RWPE2 (cell line): ENCODE results near the gene TMC2.
"Not testable (repeated sequence)": the region's sequence is repeated elsewhere in the genome, so short reads cannot be mapped to it uniquely, and the experiment has no call there.

Experiments
- ATAC-seq: fragments of 200-7000 bp; cut with Tn5 transposase; 3 replicates; pipeline ENCODE4 v1.9.1; 2021; ENCODE audit warnings: low read depth
- DNase-seq: peaks from one replicate; pipeline ENCODE4 v3.0.0-alpha.2; 2020; ENCODE audit warnings: low spot score
- H3K27ac ChIP-seq: fragments of 450-650 bp; 2 replicates; pipeline ENCODE4 v1.5.1; 2017; ENCODE audit warnings: mild to moderate bottlenecking; ENCODE audit not compliant: poor library complexity, severe bottlenecking
- H3K27me3 ChIP-seq: fragments of 250-450 bp; sonication (Bioruptor Pico); 2 replicates; pipeline ENCODE4 v1.5.1; 2021; ENCODE audit warnings: mild to moderate bottlenecking, moderate library complexity; ENCODE audit not compliant: insufficient read depth, poor library complexity, severe bottlenecking
- H3K36me3 ChIP-seq: fragments of 250-450 bp; sonication (Bioruptor Pico); 2 replicates; pipeline ENCODE4 v1.5.1; 2020; ENCODE audit warnings: low read depth, mild to moderate bottlenecking, moderate library complexity
- H3K4me1 ChIP-seq: fragments of 250-450 bp; sonication (Bioruptor Pico); 2 replicates; pipeline ENCODE4 v1.5.1; 2021; ENCODE audit warnings: mild to moderate bottlenecking, moderate library complexity; ENCODE audit not compliant: insufficient read depth, poor library complexity, severe bottlenecking
- H3K4me3 ChIP-seq: fragments of 250-450 bp; sonication (Bioruptor Pico); 2 replicates; pipeline ENCODE4 v1.5.1; 2021; ENCODE audit warnings: mild to moderate bottlenecking, moderate library complexity; ENCODE audit not compliant: severe bottlenecking
- H3K9me3 ChIP-seq: fragments of 250-450 bp; sonication (Bioruptor Pico); 2 replicates; pipeline ENCODE4 v1.5.1; 2021; ENCODE audit warnings: mild to moderate bottlenecking, moderate library complexity; ENCODE audit not compliant: severe bottlenecking
- CTCF ChIP-seq: fragments of 450-650 bp; IDR thresholded peaks from one replicate; pipeline ENCODE4 v1.5.1; 2017; ENCODE audit warnings: mild to moderate bottlenecking, moderate library complexity; ENCODE audit not compliant: poor library complexity, severe bottlenecking

The TMC2 gene

GRCh38 chr20:2524709-2525506 is 11.5 kb upstream of the TMC2 start:
- ATAC-seq: peak; percentile 69
- no peak overlapping the region for H3K27ac ChIP-seq

GRCh38 chr20:2526218-2526583 is 10.2 kb upstream of the TMC2 start:
- not testable (repeated sequence) for DNase-seq, H3K9me3 ChIP-seq, H3K4me3 ChIP-seq, H3K36me3 ChIP-seq, H3K27ac ChIP-seq, H3K4me1 ChIP-seq, ATAC-seq, H3K27me3 ChIP-seq

More at GRCh38 chr20:2524709-2525506, 11.5 kb upstream of the TMC2 start:
- Histone ChIP-seq H3K4me3 (peak overlapping the region; percentile 45), H3K36me3 (no peaks in the 10 kb centered on the region), H3K9me3 (no peaks in the 10 kb centered on the region), H3K4me1 (no peaks in the 10 kb centered on the region), H3K27me3 (no peaks in the 10 kb centered on the region)
- TF ChIP-seq CTCF: peak; percentile 84
- no peak for DNase-seq

- no peaks in the 10 kb centered on the region for H3K36me3 ChIP-seq
- no peaks in the 10 kb centered on the region for H3K4me1 ChIP-seq
- H3K27ac ChIP-seq: no peak overlapping the region
- H3K4me3 ChIP-seq: no peak overlapping the region
- ATAC-seq: no peak
- H3K27me3 ChIP-seq: no peaks in the 10 kb centered on the region
- no peak for DNase-seq
- no peak for TF ChIP-seq CTCF
- H3K9me3 ChIP-seq: no peaks in the 10 kb centered on the region
Observed at GRCh38 chr20:2527762-2528161, 8.6 kb upstream of the TMC2 start.

GRCh38 chr20:2528671-2529271 is 7.6 kb upstream of the TMC2 start:
- Histone ChIP-seq H3K27ac (no peak overlapping the region), H3K36me3 (no peaks in the 10 kb centered on the region), H3K4me1 (no peaks in the 10 kb centered on the region), H3K27me3 (no peaks in the 10 kb centered on the region), H3K9me3 (no peaks in the 10 kb centered on the region), H3K4me3 (no peak overlapping the region)
- DNase-seq (no peak), ATAC-seq (no peak)
- TF ChIP-seq CTCF: no peak

- H3K9me3 ChIP-seq: no peaks in the 10 kb centered on the region
- ATAC-seq: no peak
- H3K4me1 ChIP-seq: no peaks in the 10 kb centered on the region
- H3K27me3 ChIP-seq: no peaks in the 10 kb centered on the region
- no peak for DNase-seq
- no peak overlapping the region for H3K27ac ChIP-seq
- H3K36me3 ChIP-seq: no peaks in the 10 kb centered on the region
- TF ChIP-seq CTCF: no peak
- H3K4me3 ChIP-seq: no peak overlapping the region
Observed at GRCh38 chr20:2533118-2533517, 3.3 kb upstream of the TMC2 start.
